ENCODE data around the gene MPV17L. TPM values are rescaled to one million over a fixed set of nuclear protein-coding genes. Genes with fewer than 3 reads are reported as not detected.
"Not testable (repeated sequence)": the region's sequence is repeated elsewhere in the genome, so short reads cannot be mapped to it uniquely, and the experiment has no call there.

Gene MPV17L
- total and polyA plus RNA-seq, 4 donors: 7.5 to 17.2 (median 10.8) TPM

DNA sequence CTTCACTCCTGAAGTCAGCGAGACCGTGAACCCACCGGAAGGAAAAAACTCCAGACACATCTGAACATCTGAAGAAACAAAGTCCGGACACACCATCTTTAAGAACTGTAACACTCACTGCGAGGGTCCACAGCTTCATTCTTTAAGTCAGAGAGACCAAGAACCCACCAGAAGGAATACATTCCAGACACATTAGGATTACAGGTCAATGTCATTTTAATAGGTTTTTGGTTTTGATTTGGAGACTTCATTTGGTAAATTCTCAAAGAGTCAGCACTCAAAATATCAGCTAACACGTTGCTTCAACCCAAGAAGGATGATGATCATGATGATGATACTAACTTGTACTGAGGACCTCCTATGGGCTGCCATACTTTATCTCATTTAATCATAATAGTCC, 31.2 kb downstream of the MPV17L start:
- H3K36me3 ChIP-seq (ENCODE audit: control insufficient read depth, insufficient read depth, low read length): no peaks in the 10 kb centered on the region
- peaks cover 3% of the 10 kb centered on the region for H3K4me1 ChIP-seq (ENCODE audit: control insufficient read depth, insufficient read depth, low read length)
- no peaks in the 10 kb centered on the region for H3K27me3 ChIP-seq (ENCODE audit: control insufficient read depth, insufficient read depth, low read length)
- H3K9me3 ChIP-seq (ENCODE audit: control insufficient read depth, insufficient read depth, low read length): no peaks in the 10 kb centered on the region
- DNase-seq (ENCODE audit: low read depth in 4 of 6, low spot score in 6 of 6): no peak
- H3K4me3 ChIP-seq (ENCODE audit: low read depth, low read length): no peak overlapping the region
- WGBS (ENCODE audit: insufficient coverage): 100% methylated on average over 2 of the region's 6 CpGs
- H3K27ac ChIP-seq (ENCODE audit: low read depth, low read length): no peak overlapping the region

DNA sequence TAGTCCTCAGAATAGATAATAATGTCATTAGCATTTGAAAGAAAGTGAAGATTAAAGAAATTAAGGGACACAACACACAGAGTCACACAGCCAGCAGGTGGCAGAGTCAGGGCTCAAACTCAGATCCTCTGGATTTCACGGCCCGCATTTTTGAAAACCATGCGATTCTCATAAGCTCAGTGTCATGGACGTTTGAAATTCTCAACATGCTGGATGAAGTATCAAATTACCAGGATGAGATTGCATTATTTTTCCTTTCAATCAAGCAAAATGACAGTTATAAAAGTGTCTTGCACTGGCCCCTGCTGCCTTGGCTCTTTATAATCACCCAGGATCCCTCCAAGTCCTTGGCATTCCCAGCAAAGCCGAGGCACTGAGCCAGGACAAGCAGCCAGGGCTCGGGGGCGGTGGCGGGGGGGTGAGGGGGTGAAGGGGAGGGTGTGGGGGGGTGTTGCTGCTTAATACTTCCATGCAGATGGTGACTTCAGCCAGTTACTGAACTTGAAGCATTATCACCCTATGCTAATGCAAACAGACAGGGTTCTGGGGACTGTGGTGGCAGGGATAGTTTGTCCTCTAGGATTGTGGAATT, 32.2 kb downstream of the MPV17L start:
- no peaks in the 10 kb centered on the region for H3K27me3 ChIP-seq (ENCODE audit: control insufficient read depth, insufficient read depth, low read length)
- DNase-seq (ENCODE audit: low read depth in 4 of 6, low spot score in 6 of 6): peak in 5 of 6 donors; percentile 29 to 87 (median 53)
- H3K27ac ChIP-seq (ENCODE audit: low read depth, low read length): no peak overlapping the region
- H3K36me3 ChIP-seq (ENCODE audit: control insufficient read depth, insufficient read depth, low read length): no peaks in the 10 kb centered on the region
- H3K9me3 ChIP-seq (ENCODE audit: control insufficient read depth, insufficient read depth, low read length): no peaks in the 10 kb centered on the region
- WGBS (ENCODE audit: insufficient coverage): 17% methylated on average over 1 of the region's 8 CpGs
- no peak overlapping the region for H3K4me3 ChIP-seq (ENCODE audit: low read depth, low read length)
- H3K4me1 ChIP-seq (ENCODE audit: control insufficient read depth, insufficient read depth, low read length): peaks cover 3% of the 10 kb centered on the region

DNA sequence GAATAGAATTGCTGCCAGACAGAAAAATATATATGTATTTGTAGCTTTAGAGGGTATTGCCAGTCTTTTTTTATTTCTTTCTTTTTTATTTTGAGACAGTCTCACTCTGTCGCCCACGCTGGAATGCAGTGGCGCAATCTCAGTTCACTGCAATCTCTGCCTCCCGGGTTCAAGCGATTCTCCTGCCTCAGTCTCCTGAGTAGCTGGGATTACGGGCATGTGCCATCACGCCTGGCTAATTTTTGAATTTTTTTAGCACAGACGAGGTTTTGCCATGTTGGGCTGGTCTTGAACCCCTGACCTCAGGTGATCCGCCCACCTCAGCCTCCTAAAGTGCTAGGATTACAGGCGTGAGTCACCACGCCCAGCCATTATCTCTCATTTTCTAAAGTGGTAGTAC, 35.3 kb downstream of the MPV17L start:
- DNase-seq (ENCODE audit: low read depth in 4 of 6, low spot score in 6 of 6); H3K27me3 ChIP-seq (ENCODE audit: control insufficient read depth, insufficient read depth, low read length); H3K36me3 ChIP-seq (ENCODE audit: control insufficient read depth, insufficient read depth, low read length); H3K9me3 ChIP-seq (ENCODE audit: control insufficient read depth, insufficient read depth, low read length); H3K27ac ChIP-seq (ENCODE audit: low read depth, low read length); H3K4me3 ChIP-seq (ENCODE audit: low read depth, low read length): not testable (repeated sequence)
- 91% methylated on average over 9 of the region's 11 CpGs for WGBS (ENCODE audit: insufficient coverage)
- H3K4me1 ChIP-seq (ENCODE audit: control insufficient read depth, insufficient read depth, low read length): peaks cover 16% of the 10 kb centered on the region

- Histone ChIP-seq H3K4me3 (ENCODE audit: low read depth, low read length) (peak overlapping the region; percentile 71), H3K27me3 (ENCODE audit: control insufficient read depth, insufficient read depth, low read length) (no peaks in the 10 kb centered on the region), H3K9me3 (ENCODE audit: control insufficient read depth, insufficient read depth, low read length) (no peaks in the 10 kb centered on the region), H3K4me1 (ENCODE audit: control insufficient read depth, insufficient read depth, low read length) (peaks cover 16% of the 10 kb centered on the region), H3K36me3 (ENCODE audit: control insufficient read depth, insufficient read depth, low read length) (no peaks in the 10 kb centered on the region), H3K27ac (ENCODE audit: low read depth, low read length) (peak overlapping the region; percentile 79)
- no peak for DNase-seq (ENCODE audit: low read depth in 4 of 6, low spot score in 6 of 6)
- 16% methylated on average over 7 of the region's 12 CpGs for WGBS (ENCODE audit: insufficient coverage)
Observed at GRCh38 chr16:15434079-15434424, 38.5 kb downstream of the MPV17L start.

DNA sequence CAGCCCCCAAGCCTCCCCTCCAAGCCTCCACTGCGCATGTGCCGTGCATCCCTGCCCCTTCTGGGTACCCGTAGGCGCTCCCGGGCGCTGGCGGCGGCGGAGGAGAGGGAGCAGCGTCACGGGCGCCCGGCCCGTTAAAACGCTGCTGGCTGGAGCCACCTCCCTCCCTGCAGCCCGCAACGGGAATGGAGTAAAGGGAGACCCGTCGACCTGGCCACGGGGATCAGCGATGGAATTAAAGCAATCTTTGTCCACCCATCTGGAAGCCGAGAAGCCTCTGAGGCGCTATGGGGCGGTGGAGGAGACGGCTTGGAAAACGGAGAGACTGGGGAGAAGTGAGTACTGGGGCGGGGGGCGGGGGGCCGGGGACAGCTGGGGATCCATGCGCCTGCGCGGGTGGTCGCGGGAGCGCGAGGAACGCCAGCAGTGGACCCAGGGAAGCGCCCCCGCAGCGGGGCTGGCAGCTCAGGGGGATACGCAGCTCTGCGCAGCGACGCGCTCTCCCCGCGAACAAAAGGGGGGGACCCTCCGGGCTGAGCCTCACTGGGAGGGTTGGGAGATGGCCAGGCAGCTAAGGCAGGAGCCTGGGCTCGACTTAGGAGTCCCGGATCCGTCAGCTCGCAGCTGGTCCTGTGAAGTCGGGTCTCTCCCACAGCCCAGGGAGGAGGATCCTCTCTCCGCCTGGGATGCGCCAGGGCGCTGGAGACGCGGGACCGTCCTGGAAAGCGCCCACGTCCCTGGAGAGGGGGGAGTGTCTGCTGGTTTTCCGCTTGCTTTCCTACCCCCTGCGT, 39.1 kb downstream of the MPV17L start, which contains the start of gene BMERB1:
Gene BMERB1 (plus strand): TSS at position 164 of the 791 bp plus-strand sequence. CDS start 66 bp downstream, at position 230.
- WGBS (ENCODE audit: insufficient coverage): under 1% methylated on average over 55 of the region's 63 CpGs
- DNase-seq (ENCODE audit: low read depth in 4 of 6, low spot score in 6 of 6): peak; percentile 79 to 98 (median 87)
- no peaks in the 10 kb centered on the region for H3K36me3 ChIP-seq (ENCODE audit: control insufficient read depth, insufficient read depth, low read length)

GRCh38 chr16:15435216-15435864, 39.8 kb downstream of the MPV17L start:
- no peaks in the 10 kb centered on the region for H3K9me3 ChIP-seq (ENCODE audit: control insufficient read depth, insufficient read depth, low read length)
- peaks cover 16% of the 10 kb centered on the region for H3K4me1 ChIP-seq (ENCODE audit: control insufficient read depth, insufficient read depth, low read length)
- H3K27me3 ChIP-seq (ENCODE audit: control insufficient read depth, insufficient read depth, low read length): no peaks in the 10 kb centered on the region
- no peaks in the 10 kb centered on the region for H3K36me3 ChIP-seq (ENCODE audit: control insufficient read depth, insufficient read depth, low read length)
- WGBS (ENCODE audit: insufficient coverage): 0% methylated on average over 11 of the region's 22 CpGs
- peak overlapping the region; percentile 72 for H3K27ac ChIP-seq (ENCODE audit: low read depth, low read length)
- peak overlapping the region; percentile 71 for H3K4me3 ChIP-seq (ENCODE audit: low read depth, low read length)
- DNase-seq (ENCODE audit: low read depth in 4 of 6, low spot score in 6 of 6): peak in 2 of 6 donors; percentile 12 to 55

More for the DNA sequence above, 39.1 kb downstream of the MPV17L start, which contains the start of gene BMERB1:
- peak within 1 kb of the TSS; percentile 79 for H3K27ac ChIP-seq (ENCODE audit: low read depth, low read length)
- no peaks in the 10 kb centered on the region for H3K9me3 ChIP-seq (ENCODE audit: control insufficient read depth, insufficient read depth, low read length)
- peaks cover 16% of the 10 kb centered on the region for H3K4me1 ChIP-seq (ENCODE audit: control insufficient read depth, insufficient read depth, low read length)
- H3K4me3 ChIP-seq (ENCODE audit: low read depth, low read length): peak within 1 kb of the TSS; percentile 71
- H3K27me3 ChIP-seq (ENCODE audit: control insufficient read depth, insufficient read depth, low read length): no peaks in the 10 kb centered on the region

- 91% methylated on average over 3 of the region's 4 CpGs for WGBS (ENCODE audit: insufficient coverage)
- DNase-seq (ENCODE audit: low read depth in 4 of 6, low spot score in 6 of 6): no peak
- no peaks in the 10 kb centered on the region for H3K9me3 ChIP-seq (ENCODE audit: control insufficient read depth, insufficient read depth, low read length)
Observed at GRCh38 chr16:15439102-15439501, 43.5 kb downstream of the MPV17L start.

GRCh38 chr16:15439521-15439920, 44.0 kb downstream of the MPV17L start:
- Histone ChIP-seq H3K27me3 (ENCODE audit: control insufficient read depth, insufficient read depth, low read length) (no peaks in the 10 kb centered on the region), H3K4me3 (ENCODE audit: low read depth, low read length) (no peak overlapping the region), H3K27ac (ENCODE audit: low read depth, low read length) (no peak overlapping the region), H3K36me3 (ENCODE audit: control insufficient read depth, insufficient read depth, low read length) (peaks cover 3% of the 10 kb centered on the region), H3K9me3 (ENCODE audit: control insufficient read depth, insufficient read depth, low read length) (no peaks in the 10 kb centered on the region), H3K4me1 (ENCODE audit: control insufficient read depth, insufficient read depth, low read length) (peaks cover 9% of the 10 kb centered on the region)
- DNase-seq (ENCODE audit: low read depth in 4 of 6, low spot score in 6 of 6): no peak
- 75% methylated on average over 1 of the region's 4 CpGs for WGBS (ENCODE audit: insufficient coverage)

More at GRCh38 chr16:15439102-15439501, 43.5 kb downstream of the MPV17L start:
- no peak overlapping the region for H3K4me3 ChIP-seq (ENCODE audit: low read depth, low read length)
- H3K27ac ChIP-seq (ENCODE audit: low read depth, low read length): no peak overlapping the region
- H3K4me1 ChIP-seq (ENCODE audit: control insufficient read depth, insufficient read depth, low read length): peaks cover 10% of the 10 kb centered on the region
- H3K27me3 ChIP-seq (ENCODE audit: control insufficient read depth, insufficient read depth, low read length): no peaks in the 10 kb centered on the region
- peaks cover 3% of the 10 kb centered on the region for H3K36me3 ChIP-seq (ENCODE audit: control insufficient read depth, insufficient read depth, low read length)

GRCh38 chr16:15440852-15441251, 45.3 kb downstream of the MPV17L start:
- no peak overlapping the region for H3K27ac ChIP-seq (ENCODE audit: low read depth, low read length)
- WGBS (ENCODE audit: insufficient coverage): 93% methylated on average over 3 of the region's 3 CpGs
- H3K36me3 ChIP-seq (ENCODE audit: control insufficient read depth, insufficient read depth, low read length): peaks cover 3% of the 10 kb centered on the region
- peaks cover 2% of the 10 kb centered on the region for H3K4me1 ChIP-seq (ENCODE audit: control insufficient read depth, insufficient read depth, low read length)
- no peak overlapping the region for H3K4me3 ChIP-seq (ENCODE audit: low read depth, low read length)
- H3K9me3 ChIP-seq (ENCODE audit: control insufficient read depth, insufficient read depth, low read length): no peaks in the 10 kb centered on the region
- H3K27me3 ChIP-seq (ENCODE audit: control insufficient read depth, insufficient read depth, low read length): no peaks in the 10 kb centered on the region
- DNase-seq (ENCODE audit: low read depth in 4 of 6, low spot score in 6 of 6): no peak

Data from spinal cord (tissue), 10 donors.